Spleen (tissue), 11 donors: ENCODE results near the gene CNPY1. TPM values are rescaled to one million over a fixed set of nuclear protein-coding genes. Genes with fewer than 3 reads are reported as not detected.

Experiments
- DNase-seq: peaks from one replicate; pipeline ENCODE4 v3.0.0-alpha.2; 2020
- H3K27ac ChIP-seq, 8 donors: fragments of 200-600 bp; sonication (generic) in 7 of 8; 1 replicate in 4 of 8; 2 replicates in 4 of 8; pipeline versions ENCODE4 v1.5.0 to v1.8.0; 2016 to 2021; ENCODE audit warnings: inconsistent platforms in 4 of 8, mild to moderate bottlenecking in 4 of 8, moderate library complexity in 1 of 8
- H3K27me3 ChIP-seq, 7 donors: fragments of 200-600 bp; sonication (generic) in 6 of 7; replicated peaks in 1 of 7; 1 replicate in 4 of 7; 2 replicates in 3 of 7; pipeline versions ENCODE4 v1.5.0 to v1.8.0; 2016 to 2021; ENCODE audit warnings: inconsistent platforms in 3 of 7, mild to moderate bottlenecking in 1 of 7
- H3K36me3 ChIP-seq, 6 donors: fragments of 200-600 bp; sonication (generic) in 5 of 6; 1 replicate in 4 of 6; 2 replicates in 2 of 6; pipeline versions ENCODE4 v1.5.0 to v1.8.0; 2016 to 2021; ENCODE audit warnings: inconsistent platforms in 2 of 6
- H3K4me1 ChIP-seq, 6 donors: fragments of 200-600 bp; sonication (generic) in 5 of 6; 1 replicate in 3 of 6; 2 replicates in 3 of 6; pipeline versions ENCODE4 v1.5.0 to v1.8.0; 2016 to 2021; ENCODE audit warnings: inconsistent platforms in 3 of 6
- H3K4me3 ChIP-seq, 8 donors: fragments of 200-600 bp; sonication (generic) in 7 of 8; 1 replicate in 4 of 8; 2 replicates in 4 of 8; pipeline versions ENCODE4 v1.5.0 to v1.8.0; 2016 to 2021; ENCODE audit warnings: inconsistent platforms in 4 of 8, mild to moderate bottlenecking in 4 of 8, moderate library complexity in 2 of 8
- H3K9me3 ChIP-seq, 8 donors: fragments of 200-600 bp; sonication (generic) in 7 of 8; 1 replicate in 4 of 8; 2 replicates in 4 of 8; pipeline versions ENCODE4 v1.5.0 to v1.8.0; 2016 to 2021; ENCODE audit warnings: inconsistent platforms in 4 of 8
- POLR2A ChIP-seq, 3 donors: fragments of 450-650 bp; IDR thresholded peaks; one replicate each; pipeline ENCODE4 v1.5.1; 2017; ENCODE audit warnings: antibody characterized with exemption in 3 of 3, mild to moderate bottlenecking in 1 of 3
- POLR2AphosphoS5 ChIP-seq, 3 donors: sonication (generic); formaldehyde crosslinking; IDR thresholded peaks; one replicate each; pipeline ENCODE4 v1.5.1; 2017; ENCODE audit warnings: antibody characterized with exemption in 3 of 3
- WGBS, 5 donors: extraction: QIAGEN DNeasy Blood & Tissue Kit in 3 of 5; methylation state at CpG; one replicate each; pipeline versions ENCODE4 v1.1.5 to v1.1.7; 2013 to 2018; 5-methylcytosine and 5-hydroxymethylcytosine counted together
- intact Hi-C: fragments of 100-400 bp; cut with DNase I; formaldehyde crosslinking; loops from one replicate; pipeline ENCODE4 v1.15.0; 2023; ENCODE audit warnings: low total_unique reads
- polyA plus RNA-seq, 3 donors: library from polyadenylated mRNA; stranded (reverse); fragments of 200-250 nt; gene quantifications; one replicate each; pipeline ENCODE4 v1.2.1, GENCODE V29; 2013
- total RNA-seq, 7 donors: library from RNA; depleted of rRNA in 3 of 7; stranded (reverse); fragments of >200 nt in 3 of 7; fragmentation: NEBNext Ultra II Directional in 4 of 7; extraction: Animal tissue kit (Norgen Biotek cat#: 25700) in 4 of 7; gene quantifications; one replicate each; pipeline versions ENCODE4 v1.1.0 to v1.2.1, GENCODE V29; 2016 to 2021
- TF ChIP-seq, protein P1 (sequence below), 11 experiments: fragments of 200-600 bp in 7 of 11; fragments of 450-650 bp in 4 of 11; sonication (generic) in 4 of 11; IDR thresholded peaks in 8 of 11; conservative IDR thresholded peaks in 3 of 11; 1 replicate in 7 of 11; 2 replicates in 4 of 11; pipeline versions ENCODE4 v1.4.0 to v1.8.0; 2016 to 2021; ENCODE audit warnings: antibody characterized with exemption in 11 of 11, inconsistent platforms in 4 of 11, mild to moderate bottlenecking in 1 of 11
- donor health status: healthy with polysubstance abuse.
- donor health status: DM: no; HTN: no; CAD: no; lungs with moderate emphysema.
- donor health status: DM: no; HTN: no; CAD: no.
- donor health status: Bipolar disorder and iron deficiency.
- donor health status: healthy.
- donor health status: DM: no; HTN: no; CAD: no.
- donor health status: DM: yes; HTN: yes; CAD: no.

CNPY1 gene
- total and polyA plus RNA-seq, 10 donors = not detected

DNA sequence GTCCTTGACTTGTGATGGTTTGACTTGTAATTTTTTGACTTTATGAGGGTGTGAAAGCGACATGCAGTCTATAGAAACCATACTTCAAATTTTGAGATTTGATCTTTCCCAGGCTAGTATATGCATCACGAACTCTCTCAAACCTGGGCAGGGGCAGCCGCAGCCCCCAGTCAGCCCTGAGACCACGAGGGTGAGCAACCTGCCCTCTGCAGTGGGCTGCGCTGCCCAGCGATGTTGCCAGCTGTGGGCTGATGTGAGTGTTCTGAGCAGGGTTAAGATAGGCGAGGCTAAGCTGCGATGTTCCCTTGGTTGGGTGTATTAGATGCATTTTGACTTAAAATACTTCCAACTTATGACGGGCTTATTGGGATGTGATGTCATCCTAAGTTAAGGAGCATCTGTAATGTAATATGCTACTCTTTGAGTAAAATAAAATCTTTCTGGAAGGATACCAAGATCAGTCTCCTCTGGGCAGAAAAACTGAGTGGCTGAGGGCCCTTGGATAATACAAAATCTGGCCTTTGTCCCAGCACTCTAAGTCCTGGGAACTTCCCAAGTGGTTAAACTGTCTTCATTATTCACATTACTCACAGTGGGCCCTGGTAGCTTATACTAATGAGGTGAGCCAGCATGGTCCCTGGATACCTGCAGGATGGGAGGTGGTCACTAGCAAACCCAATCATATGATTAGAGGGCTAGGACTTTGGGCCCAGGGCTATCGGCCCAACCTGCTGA, 28.4 kb upstream of the CNPY1 start:
- H3K4me3 ChIP-seq = no peak overlapping the region
- peaks cover 0 to 34% (median 6%) of the 10 kb centered on the region in 7 donors for H3K27me3 ChIP-seq
- DNase-seq = peak; percentile 38
- TF ChIP-seq POLR2A (IDR thresholded peaks at IDR 0.05) (no peak), POLR2AphosphoS5 (IDR thresholded peaks at IDR 0.05) (no peak)
- TF ChIP-seq, protein P1, sequence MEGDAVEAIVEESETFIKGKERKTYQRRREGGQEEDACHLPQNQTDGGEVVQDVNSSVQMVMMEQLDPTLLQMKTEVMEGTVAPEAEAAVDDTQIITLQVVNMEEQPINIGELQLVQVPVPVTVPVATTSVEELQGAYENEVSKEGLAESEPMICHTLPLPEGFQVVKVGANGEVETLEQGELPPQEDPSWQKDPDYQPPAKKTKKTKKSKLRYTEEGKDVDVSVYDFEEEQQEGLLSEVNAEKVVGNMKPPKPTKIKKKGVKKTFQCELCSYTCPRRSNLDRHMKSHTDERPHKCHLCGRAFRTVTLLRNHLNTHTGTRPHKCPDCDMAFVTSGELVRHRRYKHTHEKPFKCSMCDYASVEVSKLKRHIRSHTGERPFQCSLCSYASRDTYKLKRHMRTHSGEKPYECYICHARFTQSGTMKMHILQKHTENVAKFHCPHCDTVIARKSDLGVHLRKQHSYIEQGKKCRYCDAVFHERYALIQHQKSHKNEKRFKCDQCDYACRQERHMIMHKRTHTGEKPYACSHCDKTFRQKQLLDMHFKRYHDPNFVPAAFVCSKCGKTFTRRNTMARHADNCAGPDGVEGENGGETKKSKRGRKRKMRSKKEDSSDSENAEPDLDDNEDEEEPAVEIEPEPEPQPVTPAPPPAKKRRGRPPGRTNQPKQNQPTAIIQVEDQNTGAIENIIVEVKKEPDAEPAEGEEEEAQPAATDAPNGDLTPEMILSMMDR (IDR thresholded peaks at IDR 0.05 in 8 of 11, conservative IDR thresholded peaks at IDR 0.05 in 3 of 11) = no peak
- H3K9me3 ChIP-seq = no peaks in the 10 kb centered on the region
- no peaks in the 10 kb centered on the region for H3K4me1 ChIP-seq
- no peaks in the 10 kb centered on the region for H3K36me3 ChIP-seq
- H3K27ac ChIP-seq = no peak overlapping the region
- 84 to 92% (median 86%) methylated on average over 10 of the region's 10 CpGs for WGBS, 5 donors
- intact Hi-C loops = no loop called here

DNA sequence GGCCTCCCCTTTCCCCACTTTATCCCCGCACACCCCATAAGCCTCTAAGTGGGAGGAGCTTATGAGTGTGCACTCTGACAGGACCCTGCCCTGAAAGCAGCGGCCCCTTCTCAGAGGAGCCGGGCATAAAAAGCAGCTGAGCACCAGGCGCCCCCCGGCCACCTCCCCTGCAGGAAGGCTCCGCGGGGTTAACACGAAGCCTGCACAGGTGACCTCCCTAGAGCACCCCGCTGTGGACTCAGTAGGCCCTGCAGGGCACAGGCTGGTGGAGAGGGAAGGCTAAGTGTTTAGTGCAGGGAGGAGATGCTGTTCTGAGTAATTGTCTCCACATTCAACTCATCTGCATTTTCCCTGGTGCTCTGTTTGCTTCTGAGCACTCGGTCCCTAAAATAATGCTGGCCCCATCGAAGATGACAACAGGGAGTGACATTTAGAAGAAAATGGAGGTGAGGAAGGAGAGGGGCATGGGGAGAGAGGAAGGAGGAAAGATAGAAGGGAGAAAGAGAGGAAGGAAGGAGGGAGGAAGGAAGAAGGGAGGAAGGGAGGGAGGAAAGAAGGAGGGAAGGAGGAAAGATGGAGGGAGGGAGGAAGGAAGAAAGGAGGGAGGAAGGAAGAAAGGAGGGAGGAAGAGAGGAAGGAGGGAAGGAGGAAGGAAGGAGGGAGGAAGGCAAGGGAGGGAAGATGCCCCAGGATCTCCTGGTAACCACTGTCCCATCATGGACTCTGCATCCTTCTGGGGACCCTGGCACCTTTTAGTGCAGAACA, 25.4 kb upstream of the CNPY1 start:
- peak; percentile 42 for DNase-seq
- 46 to 62% (median 55%) methylated on average over 11 of the region's 11 CpGs for WGBS, 5 donors
- H3K4me1 ChIP-seq = no peaks in the 10 kb centered on the region
- TF ChIP-seq POLR2A (IDR thresholded peaks at IDR 0.05) (no peak), POLR2AphosphoS5 (IDR thresholded peaks at IDR 0.05) (no peak)
- TF ChIP-seq, protein P1 (IDR thresholded peaks at IDR 0.05 in 8 of 11, conservative IDR thresholded peaks at IDR 0.05 in 3 of 11) = no peak
- H3K36me3 ChIP-seq = no peaks in the 10 kb centered on the region
- no peak overlapping the region for H3K4me3 ChIP-seq
- intact Hi-C loops = no loop called here
- H3K27me3 ChIP-seq = peaks cover 0 to 35% (median 6%) of the 10 kb centered on the region in 7 donors
- no peak overlapping the region for H3K27ac ChIP-seq
- no peaks in the 10 kb centered on the region for H3K9me3 ChIP-seq

DNA sequence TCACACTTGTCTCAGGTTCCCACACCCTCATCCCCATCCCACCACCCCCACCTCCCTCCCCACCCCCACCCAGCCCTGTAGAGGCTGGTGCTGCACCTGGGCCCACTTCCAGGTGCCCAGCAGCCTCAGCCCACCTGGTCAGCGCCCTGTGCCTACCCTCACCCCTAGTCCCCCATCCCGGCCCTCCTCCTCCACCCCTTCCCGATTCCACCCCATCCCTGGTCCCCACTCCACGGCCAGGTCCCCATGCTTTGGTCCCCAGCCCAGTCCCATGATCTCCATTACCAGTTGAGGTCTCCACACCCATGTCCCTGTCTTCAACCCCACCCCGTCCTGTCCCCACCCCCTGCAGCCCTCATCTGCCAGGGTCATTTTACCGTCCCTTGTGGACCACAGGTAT, 24.6 kb upstream of the CNPY1 start:
- no peaks in the 10 kb centered on the region for H3K9me3 ChIP-seq
- intact Hi-C loops = no loop called here
- H3K4me1 ChIP-seq = no peaks in the 10 kb centered on the region
- H3K36me3 ChIP-seq = no peaks in the 10 kb centered on the region
- DNase-seq = peak; percentile 44
- TF ChIP-seq, protein P1 (IDR thresholded peaks at IDR 0.05 in 8 of 11, conservative IDR thresholded peaks at IDR 0.05 in 3 of 11) = no peak
- TF ChIP-seq POLR2A (IDR thresholded peaks at IDR 0.05) (no peak), POLR2AphosphoS5 (IDR thresholded peaks at IDR 0.05) (no peak)
- H3K4me3 ChIP-seq = no peak overlapping the region
- peaks cover 0 to 39% (median 6%) of the 10 kb centered on the region in 7 donors for H3K27me3 ChIP-seq
- H3K27ac ChIP-seq = no peak overlapping the region
- 82 to 93% (median 83%) methylated on average over 6 of the region's 6 CpGs for WGBS, 5 donors
